Neural progenitor cell (in vitro differentiated cells): ENCODE results near the gene CRYGN. TPM values are rescaled to one million over a fixed set of nuclear protein-coding genes. Genes with fewer than 3 reads are reported as not detected.

Source experiments
- DNase-seq: peaks from one replicate; pipeline ENCODE4 v3.0.0-alpha.2; 2016; ENCODE audit warnings: low spot score
- H2AFZ ChIP-seq: fragments of 200-600 bp; sonication (generic); replicated peaks from 2 replicates; pipeline ENCODE4 v1.6.1; 2016; ENCODE audit warnings: antibody characterized with exemption
- H3F3A ChIP-seq: fragments of 200-600 bp; sonication (generic); 2 replicates; pipeline ENCODE4 v1.6.1; 2016; ENCODE audit warnings: antibody characterized with exemption, low read depth
- H3K27ac ChIP-seq: fragments of 200-600 bp; sonication (generic); 2 replicates; pipeline ENCODE4 v1.5.1; 2016; ENCODE audit warnings: mild to moderate bottlenecking
- H3K27me3 ChIP-seq: fragments of 200-600 bp; sonication (generic); 2 replicates; pipeline ENCODE4 v1.6.1; 2016; ENCODE audit warnings: mild to moderate bottlenecking, moderate library complexity
- H3K36me3 ChIP-seq: fragments of 200-600 bp; sonication (generic); 2 replicates; pipeline ENCODE4 v1.5.1; 2016
- H3K4me1 ChIP-seq: fragments of 200-600 bp; sonication (generic); 2 replicates; pipeline ENCODE4 v1.6.1; 2016; ENCODE audit warnings: mixed run types
- H3K4me2 ChIP-seq: fragments of 200-600 bp; sonication (generic); 2 replicates; pipeline ENCODE4 v1.6.1; 2016
- H3K4me3 ChIP-seq: fragments of 200-600 bp; sonication (generic); 2 replicates; pipeline ENCODE4 v1.5.1; 2016
- H3K79me2 ChIP-seq: fragments of 200-600 bp; sonication (generic); 2 replicates; pipeline ENCODE4 v1.6.1; 2016; ENCODE audit warnings: low read depth
- H3K9ac ChIP-seq: fragments of 200-600 bp; sonication (generic); 2 replicates; pipeline ENCODE4 v1.6.1; 2016
- H3K9me3 ChIP-seq: fragments of 200-600 bp; sonication (generic); 2 replicates; pipeline ENCODE4 v1.5.1; 2016; ENCODE audit warnings: low read depth
- H4K20me1 ChIP-seq: fragments of 200-600 bp; sonication (generic); 2 replicates; pipeline ENCODE4 v1.6.1; 2016; ENCODE audit warnings: low read depth
- H3K27ac Mint-ChIP-seq: 3 replicates; pipeline ENCODE4 v1.8.0; 2021; ENCODE audit warnings: mixed read lengths
- H3K27me3 Mint-ChIP-seq: 2 replicates; pipeline ENCODE4 v1.8.0; 2022; ENCODE audit warnings: low read depth, mild to moderate bottlenecking, inconsistent platforms, moderate library complexity, mixed read lengths; ENCODE audit not compliant: insufficient read depth
- H3K36me3 Mint-ChIP-seq: 3 replicates; pipeline ENCODE4 v1.8.0; 2021; ENCODE audit warnings: mixed read lengths
- H3K4me1 Mint-ChIP-seq: 3 replicates; pipeline ENCODE4 v1.8.0; 2021; ENCODE audit warnings: mixed read lengths
- H3K4me3 Mint-ChIP-seq: 3 replicates; pipeline ENCODE4 v1.8.0; 2021; ENCODE audit warnings: mild to moderate bottlenecking, moderate library complexity, mixed read lengths
- H3K9me3 Mint-ChIP-seq: 3 replicates; pipeline ENCODE4 v1.8.0; 2020; ENCODE audit warnings: mixed read lengths
- CTCF ChIP-seq: fragments of 200-600 bp; sonication (generic); IDR thresholded peaks from 2 replicates; pipeline ENCODE4 v1.5.1; 2017; ENCODE audit warnings: antibody characterized with exemption, mild to moderate bottlenecking
- EZH2 ChIP-seq: fragments of 200-600 bp; sonication (generic); IDR thresholded peaks from 2 replicates; pipeline ENCODE4 v1.6.1; 2017; ENCODE audit warnings: antibody characterized with exemption, mild to moderate bottlenecking, moderate library complexity
- EZH2phosphoT487 ChIP-seq: fragments of 200-600 bp; sonication (generic); IDR thresholded peaks from 2 replicates; pipeline ENCODE4 v1.6.1; 2017; ENCODE audit warnings: antibody characterized with exemption
- total RNA-seq: library from RNA; depleted of rRNA; stranded (reverse); fragments of >200 nt; gene quantifications from 2 replicates; pipeline ENCODE4 v1.2.3, GENCODE V29; 2015; ENCODE audit warnings: low replicate concordance

CRYGN gene
- total RNA-seq, 1 donor from 2014 or later, result not detected

GRCh38 chr7:151382079-151382885 lies 57.7 kb downstream of the CRYGN start:
- TF ChIP-seq EZH2, result peak; percentile 62
- no peak for TF ChIP-seq CTCF
- Mint-ChIP-seq H3K4me3 (peak overlapping the region; percentile 69), H3K9me3 (no peaks in the 10 kb centered on the region), H3K4me1 (peaks cover 9% of the 10 kb centered on the region), H3K27ac (no peak overlapping the region), H3K27me3 (peaks cover 21% of the 10 kb centered on the region), H3K36me3 (peaks cover 4% of the 10 kb centered on the region)
- H3K9ac ChIP-seq, result no peak overlapping the region
- H2AFZ ChIP-seq, result peak overlapping the region; percentile 36
- H4K20me1 ChIP-seq, result peaks cover 20% of the 10 kb centered on the region
- no peaks in the 10 kb centered on the region for H3K79me2 ChIP-seq
- no peak overlapping the region for H3K27ac ChIP-seq
- no peak for DNase-seq
- H3K4me1 ChIP-seq, result peaks cover 16% of the 10 kb centered on the region
- peaks cover 10% of the 10 kb centered on the region for H3F3A ChIP-seq
- peak overlapping the region; percentile 83 for H3K4me2 ChIP-seq
- H3K36me3 ChIP-seq, result no peaks in the 10 kb centered on the region
- peaks cover 46% of the 10 kb centered on the region for H3K27me3 ChIP-seq
- no peaks in the 10 kb centered on the region for H3K9me3 ChIP-seq
- H3K4me3 ChIP-seq, result peak overlapping the region; percentile 47

- no peak overlapping the region for H3K27ac Mint-ChIP-seq
- peak overlapping the region; percentile 47 for H3K4me3 ChIP-seq
- H3F3A ChIP-seq, result peaks cover 10% of the 10 kb centered on the region
- peak overlapping the region; percentile 36 for H2AFZ ChIP-seq
- DNase-seq, result peak; percentile 73
- no peak overlapping the region for H3K27ac ChIP-seq
- H3K36me3 ChIP-seq, result no peaks in the 10 kb centered on the region
- H3K9ac ChIP-seq, result no peak overlapping the region
- H4K20me1 ChIP-seq, result peaks cover 20% of the 10 kb centered on the region
- H3K4me2 ChIP-seq, result peak overlapping the region; percentile 83
- TF ChIP-seq EZH2 (peak; percentile 72), CTCF (no peak), EZH2phosphoT487 (peak; percentile 71)
- H3K27me3 Mint-ChIP-seq, result peaks cover 20% of the 10 kb centered on the region
- H3K9me3 ChIP-seq, result no peaks in the 10 kb centered on the region
- H3K4me1 Mint-ChIP-seq, result peaks cover 6% of the 10 kb centered on the region
- H3K4me3 Mint-ChIP-seq, result no peak overlapping the region
- H3K27me3 ChIP-seq, result peaks cover 46% of the 10 kb centered on the region
- peaks cover 6% of the 10 kb centered on the region for H3K36me3 Mint-ChIP-seq
- no peaks in the 10 kb centered on the region for H3K9me3 Mint-ChIP-seq
- no peaks in the 10 kb centered on the region for H3K79me2 ChIP-seq
- peaks cover 16% of the 10 kb centered on the region for H3K4me1 ChIP-seq
These were observed 58.4 kb downstream of the CRYGN start for GRCh38 chr7:151381348-151382078.

GRCh38 chr7:151381098-151381347 lies 58.9 kb downstream of the CRYGN start:
- Histone ChIP-seq H3K79me2 (no peaks in the 10 kb centered on the region), H3K27ac (no peak overlapping the region), H3K27me3 (peaks cover 46% of the 10 kb centered on the region), H3K36me3 (no peaks in the 10 kb centered on the region), H3K9me3 (no peaks in the 10 kb centered on the region), H3K4me2 (peak overlapping the region; percentile 83), H3K9ac (no peak overlapping the region), H3K4me3 (peak overlapping the region; percentile 47), H3K4me1 (peaks cover 16% of the 10 kb centered on the region), H2AFZ (peak overlapping the region; percentile 36), H4K20me1 (peaks cover 20% of the 10 kb centered on the region), H3F3A (peaks cover 10% of the 10 kb centered on the region)
- no peak overlapping the region for H3K27ac Mint-ChIP-seq
- TF ChIP-seq EZH2, result no peak
- TF ChIP-seq EZH2phosphoT487, result no peak
- TF ChIP-seq CTCF, result no peak
- peaks cover 6% of the 10 kb centered on the region for H3K36me3 Mint-ChIP-seq
- no peak overlapping the region for H3K4me3 Mint-ChIP-seq
- H3K4me1 Mint-ChIP-seq, result peaks cover 6% of the 10 kb centered on the region
- peaks cover 20% of the 10 kb centered on the region for H3K27me3 Mint-ChIP-seq
- no peaks in the 10 kb centered on the region for H3K9me3 Mint-ChIP-seq
- DNase-seq, result no peak
